ENCODE results near the gene PRR7.
"Not testable (repeated sequence)": the region's sequence is repeated elsewhere in the genome, so short reads cannot be mapped to it uniquely, and the experiment has no call there.

Gene PRR7

GRCh38 chr5:177484902-177485549 is 38.4 kb downstream of the PRR7 start:
- Histone ChIP-seq H3K79me2 (ENCODE audit: insufficient read depth, low read length) (no peaks in the 10 kb centered on the region), H3K36me3 (ENCODE audit: insufficient read depth, low read length) (peaks cover 14% of the 10 kb centered on the region), H3K9ac (ENCODE audit: low read length) (no peak overlapping the region), H4K20me1 (ENCODE audit: insufficient read depth, low read length) (no peaks in the 10 kb centered on the region), H3K27ac (ENCODE audit: low read depth, low read length, poor library complexity, severe bottlenecking) (no peak overlapping the region), H3K9me3 (ENCODE audit: low read length) (no peaks in the 10 kb centered on the region), H3K9me2 (ENCODE audit: low read depth, low read length) (no peaks in the 10 kb centered on the region), H3K4me3 (ENCODE audit: low read depth, low read length, poor library complexity, severe bottlenecking) (no peak overlapping the region), H3K4me2 (ENCODE audit: low read length) (no peak overlapping the region), H2AFZ (ENCODE audit: low read length) (no peak overlapping the region), H3F3A (ENCODE audit: insufficient read depth, low read length) (no peaks in the 10 kb centered on the region), H3K27me3 (ENCODE audit: insufficient read depth, low read length) (no peaks in the 10 kb centered on the region), H3K4me1 (ENCODE audit: insufficient read depth, low read length, severe bottlenecking) (peaks cover 14% of the 10 kb centered on the region)
- TF ChIP-seq CTCF (IDR thresholded peaks at IDR 0.05; ENCODE audit: low read length) (no peak), EZH2 (IDR thresholded peaks at IDR 0.05; ENCODE audit: borderline replicate concordance, low read length) (no peak)

- peaks cover 21% of the 10 kb centered on the region for H3K4me1 ChIP-seq (ENCODE audit: insufficient read depth, low read length, severe bottlenecking)
- not testable (repeated sequence) for H3K9me2 ChIP-seq (ENCODE audit: low read depth, low read length); H3K9me3 ChIP-seq (ENCODE audit: low read length); H3K4me2 ChIP-seq (ENCODE audit: low read length); H3F3A ChIP-seq (ENCODE audit: insufficient read depth, low read length); H3K4me3 ChIP-seq (ENCODE audit: low read depth, low read length, poor library complexity, severe bottlenecking); H3K9ac ChIP-seq (ENCODE audit: low read length); H2AFZ ChIP-seq (ENCODE audit: low read length); H3K27me3 ChIP-seq (ENCODE audit: insufficient read depth, low read length); H3K79me2 ChIP-seq (ENCODE audit: insufficient read depth, low read length); H3K27ac ChIP-seq (ENCODE audit: low read depth, low read length, poor library complexity, severe bottlenecking); H4K20me1 ChIP-seq (ENCODE audit: insufficient read depth, low read length)
- H3K36me3 ChIP-seq (ENCODE audit: insufficient read depth, low read length): peaks cover 14% of the 10 kb centered on the region
Observed at GRCh38 chr5:177485753-177486152, 39.1 kb downstream of the PRR7 start.

- TF ChIP-seq CTCF (IDR thresholded peaks at IDR 0.05; ENCODE audit: low read length) (no peak), EZH2 (IDR thresholded peaks at IDR 0.05; ENCODE audit: borderline replicate concordance, low read length) (no peak)
- Histone ChIP-seq H3K36me3 (ENCODE audit: insufficient read depth, low read length) (peaks cover 14% of the 10 kb centered on the region), H3K4me2 (ENCODE audit: low read length) (no peak overlapping the region), H3K27me3 (ENCODE audit: insufficient read depth, low read length) (no peaks in the 10 kb centered on the region), H3F3A (ENCODE audit: insufficient read depth, low read length) (no peaks in the 10 kb centered on the region), H3K79me2 (ENCODE audit: insufficient read depth, low read length) (no peaks in the 10 kb centered on the region), H4K20me1 (ENCODE audit: insufficient read depth, low read length) (no peaks in the 10 kb centered on the region), H3K27ac (ENCODE audit: low read depth, low read length, poor library complexity, severe bottlenecking) (no peak overlapping the region), H2AFZ (ENCODE audit: low read length) (no peak overlapping the region), H3K9ac (ENCODE audit: low read length) (no peak overlapping the region), H3K9me3 (ENCODE audit: low read length) (no peaks in the 10 kb centered on the region), H3K4me1 (ENCODE audit: insufficient read depth, low read length, severe bottlenecking) (peaks cover 26% of the 10 kb centered on the region), H3K9me2 (ENCODE audit: low read depth, low read length) (no peaks in the 10 kb centered on the region), H3K4me3 (ENCODE audit: low read depth, low read length, poor library complexity, severe bottlenecking) (no peak overlapping the region)
Observed at GRCh38 chr5:177486256-177486655, 39.6 kb downstream of the PRR7 start.

- TF ChIP-seq CTCF (IDR thresholded peaks at IDR 0.05; ENCODE audit: low read length) (no peak), EZH2 (IDR thresholded peaks at IDR 0.05; ENCODE audit: borderline replicate concordance, low read length) (no peak)
- Histone ChIP-seq H3K79me2 (ENCODE audit: insufficient read depth, low read length) (no peaks in the 10 kb centered on the region), H3K4me2 (ENCODE audit: low read length) (no peak overlapping the region), H3K27ac (ENCODE audit: low read depth, low read length, poor library complexity, severe bottlenecking) (no peak overlapping the region), H3K9ac (ENCODE audit: low read length) (no peak overlapping the region), H3K4me1 (ENCODE audit: insufficient read depth, low read length, severe bottlenecking) (peaks cover 27% of the 10 kb centered on the region), H3K9me3 (ENCODE audit: low read length) (no peaks in the 10 kb centered on the region), H3F3A (ENCODE audit: insufficient read depth, low read length) (no peaks in the 10 kb centered on the region), H3K4me3 (ENCODE audit: low read depth, low read length, poor library complexity, severe bottlenecking) (no peak overlapping the region), H3K36me3 (ENCODE audit: insufficient read depth, low read length) (peaks cover 14% of the 10 kb centered on the region), H2AFZ (ENCODE audit: low read length) (no peak overlapping the region), H4K20me1 (ENCODE audit: insufficient read depth, low read length) (no peaks in the 10 kb centered on the region), H3K9me2 (ENCODE audit: low read depth, low read length) (no peaks in the 10 kb centered on the region), H3K27me3 (ENCODE audit: insufficient read depth, low read length) (no peaks in the 10 kb centered on the region)
Observed at GRCh38 chr5:177487144-177487543, 40.5 kb downstream of the PRR7 start.
